ENCODE measurements around the gene NUDCD2. TPM values are rescaled to one million over a fixed set of nuclear protein-coding genes. Genes with fewer than 3 reads are reported as not detected.
"Not testable (repeated sequence)": the region's sequence is repeated elsewhere in the genome, so short reads cannot be mapped to it uniquely, and the experiment has no call there.

Gene NUDCD2
- polyA plus RNA-seq, 3 donors from 2014 or later: 40.5 to 56.3 (median 43.5) TPM

- no peak for DNase-seq
- Mint-ChIP-seq H3K27ac (peak overlapping the region; percentile 86 to 94 (median 91)), H3K27me3 (ENCODE audit: low read depth in 3 of 3) (peaks cover 5 to 6% (median 6%) of the 10 kb centered on the region in 3 donors), H3K4me1 (peaks cover 30 to 48% of the 10 kb centered on the region in 2 donors), H3K4me3 (peak overlapping the region; percentile 85 to 95 (median 91)), H3K9me3 (no peaks in the 10 kb centered on the region), H3K36me3 (peaks cover 0 to 7% (median 0%) of the 10 kb centered on the region in 3 donors)
Observed at GRCh38 chr5:163436515-163436914, 23.4 kb downstream of the NUDCD2 start.

- Mint-ChIP-seq H3K27me3 (ENCODE audit: low read depth in 3 of 3) (peaks cover 5 to 6% (median 6%) of the 10 kb centered on the region in 3 donors), H3K4me1 (peaks cover 28 to 29% of the 10 kb centered on the region in 2 donors), H3K27ac (no peak overlapping the region), H3K36me3 (no peaks in the 10 kb centered on the region), H3K4me3 (no peak overlapping the region), H3K9me3 (no peaks in the 10 kb centered on the region)
- DNase-seq: no peak
Observed at GRCh38 chr5:163434401-163434866, 25.5 kb downstream of the NUDCD2 start.

GRCh38 chr5:163433271-163433670, 26.6 kb downstream of the NUDCD2 start:
- no peak overlapping the region for H3K4me3 Mint-ChIP-seq
- no peak overlapping the region for H3K27ac Mint-ChIP-seq
- H3K4me1 Mint-ChIP-seq: peaks cover 16 to 18% of the 10 kb centered on the region in 2 donors

GRCh38 chr5:163432544-163432943, 27.4 kb downstream of the NUDCD2 start:
- Mint-ChIP-seq H3K27me3 (ENCODE audit: low read depth in 3 of 3) (peaks cover 2 to 6% (median 4%) of the 10 kb centered on the region in 3 donors), H3K9me3 (no peaks in the 10 kb centered on the region), H3K27ac (no peak overlapping the region), H3K4me3 (no peak overlapping the region), H3K4me1 (peaks cover 12% of the 10 kb centered on the region in 2 donors), H3K36me3 (no peaks in the 10 kb centered on the region)
- DNase-seq: no peak

More at GRCh38 chr5:163433271-163433670, 26.6 kb downstream of the NUDCD2 start:
- Mint-ChIP-seq H3K27me3 (ENCODE audit: low read depth in 3 of 3) (peaks cover 2 to 6% (median 4%) of the 10 kb centered on the region in 3 donors), H3K36me3 (no peaks in the 10 kb centered on the region), H3K9me3 (no peaks in the 10 kb centered on the region)
- no peak for DNase-seq

GRCh38 chr5:163426128-163426527, 33.8 kb downstream of the NUDCD2 start:
- not testable (repeated sequence) for DNase-seq; H3K9me3 Mint-ChIP-seq; H3K27ac Mint-ChIP-seq; H3K4me3 Mint-ChIP-seq; H3K36me3 Mint-ChIP-seq; H3K4me1 Mint-ChIP-seq; H3K27me3 Mint-ChIP-seq (ENCODE audit: low read depth in 3 of 3)

GRCh38 chr5:163424836-163425235, 35.1 kb downstream of the NUDCD2 start:
- Mint-ChIP-seq H3K4me1 (no peaks in the 10 kb centered on the region), H3K4me3 (no peak overlapping the region), H3K9me3 (no peaks in the 10 kb centered on the region), H3K36me3 (no peaks in the 10 kb centered on the region), H3K27ac (no peak overlapping the region), H3K27me3 (ENCODE audit: low read depth in 3 of 3) (peaks cover 3 to 8% (median 3%) of the 10 kb centered on the region in 3 donors)
- no peak for DNase-seq

- H3K9me3 Mint-ChIP-seq; H3K36me3 Mint-ChIP-seq; H3K27ac Mint-ChIP-seq; H3K4me3 Mint-ChIP-seq; H3K4me1 Mint-ChIP-seq; DNase-seq; H3K27me3 Mint-ChIP-seq (ENCODE audit: low read depth in 3 of 3): not testable (repeated sequence)
Observed at GRCh38 chr5:163415673-163416072, 44.2 kb downstream of the NUDCD2 start.

GRCh38 chr5:163410505-163410904, 49.4 kb downstream of the NUDCD2 start:
- no peaks in the 10 kb centered on the region for H3K36me3 Mint-ChIP-seq
- H3K9me3 Mint-ChIP-seq: no peaks in the 10 kb centered on the region
- no peak overlapping the region for H3K27ac Mint-ChIP-seq
- peaks cover 4 to 13% of the 10 kb centered on the region in 2 donors for H3K4me1 Mint-ChIP-seq
- H3K4me3 Mint-ChIP-seq: no peak overlapping the region
- no peak for DNase-seq
- H3K27me3 Mint-ChIP-seq (ENCODE audit: low read depth in 3 of 3): peaks cover 0 to 5% (median 3%) of the 10 kb centered on the region in 3 donors

GRCh38 chr5:163409384-163409783, 50.5 kb downstream of the NUDCD2 start:
- H3K9me3 Mint-ChIP-seq: no peaks in the 10 kb centered on the region
- no peak for DNase-seq
- H3K4me3 Mint-ChIP-seq: no peak overlapping the region
- peaks cover 4 to 13% of the 10 kb centered on the region in 2 donors for H3K4me1 Mint-ChIP-seq
- H3K36me3 Mint-ChIP-seq: no peaks in the 10 kb centered on the region
- H3K27ac Mint-ChIP-seq: no peak overlapping the region
- H3K27me3 Mint-ChIP-seq (ENCODE audit: low read depth in 3 of 3): peaks cover 0 to 4% (median 3%) of the 10 kb centered on the region in 3 donors

- no peaks in the 10 kb centered on the region for H3K9me3 Mint-ChIP-seq
- peaks cover 4 to 13% of the 10 kb centered on the region in 2 donors for H3K4me1 Mint-ChIP-seq
- H3K27me3 Mint-ChIP-seq (ENCODE audit: low read depth in 3 of 3): peaks cover 0 to 4% (median 3%) of the 10 kb centered on the region in 3 donors
- no peaks in the 10 kb centered on the region for H3K36me3 Mint-ChIP-seq
- no peak overlapping the region for H3K27ac Mint-ChIP-seq
- DNase-seq: peak; percentile 53 to 59 (median 56)
- H3K4me3 Mint-ChIP-seq: peak overlapping the region in 4 of 5 donors; percentile 8 to 51 (median 34)
Observed at GRCh38 chr5:163408311-163408923, 51.5 kb downstream of the NUDCD2 start.

GRCh38 chr5:163407034-163407655, 52.8 kb downstream of the NUDCD2 start:
- no peak overlapping the region for H3K27ac Mint-ChIP-seq
- DNase-seq: no peak
- H3K4me3 Mint-ChIP-seq: no peak overlapping the region
- no peaks in the 10 kb centered on the region for H3K9me3 Mint-ChIP-seq
- H3K36me3 Mint-ChIP-seq: no peaks in the 10 kb centered on the region
- H3K4me1 Mint-ChIP-seq: peaks cover 4 to 13% of the 10 kb centered on the region in 2 donors
- peaks cover 0 to 4% (median 2%) of the 10 kb centered on the region in 3 donors for H3K27me3 Mint-ChIP-seq (ENCODE audit: low read depth in 3 of 3)

GRCh38 chr5:163404364-163405173, 55.3 kb downstream of the NUDCD2 start:
- Mint-ChIP-seq H3K27me3 (ENCODE audit: low read depth in 3 of 3) (peaks cover 0 to 6% (median 4%) of the 10 kb centered on the region in 3 donors), H3K9me3 (peaks cover 0 to 2% (median 0%) of the 10 kb centered on the region in 6 donors), H3K36me3 (no peaks in the 10 kb centered on the region), H3K4me3 (no peak overlapping the region), H3K27ac (no peak overlapping the region), H3K4me1 (peaks cover 4 to 13% of the 10 kb centered on the region in 2 donors)
- no peak for DNase-seq

- H3K27ac Mint-ChIP-seq: no peak overlapping the region
- no peaks in the 10 kb centered on the region for H3K36me3 Mint-ChIP-seq
- no peak for DNase-seq
- H3K9me3 Mint-ChIP-seq: peaks cover 0 to 2% (median 0%) of the 10 kb centered on the region in 6 donors
- H3K27me3 Mint-ChIP-seq (ENCODE audit: low read depth in 3 of 3): peaks cover 0 to 6% (median 0%) of the 10 kb centered on the region in 3 donors
- H3K4me1 Mint-ChIP-seq: peaks cover 0 to 2% of the 10 kb centered on the region in 2 donors
- H3K4me3 Mint-ChIP-seq: no peak overlapping the region
Observed at GRCh38 chr5:163402007-163402406, 57.9 kb downstream of the NUDCD2 start.

GRCh38 chr5:163401271-163401670, 58.6 kb downstream of the NUDCD2 start:
- peaks cover 0 to 2% (median 0%) of the 10 kb centered on the region in 6 donors for H3K9me3 Mint-ChIP-seq
- no peak for DNase-seq
- no peak overlapping the region for H3K4me3 Mint-ChIP-seq
- H3K27ac Mint-ChIP-seq: no peak overlapping the region
- H3K27me3 Mint-ChIP-seq (ENCODE audit: low read depth in 3 of 3): peaks cover 0 to 6% (median under 1%) of the 10 kb centered on the region in 3 donors
- H3K4me1 Mint-ChIP-seq: no peaks in the 10 kb centered on the region
- no peaks in the 10 kb centered on the region for H3K36me3 Mint-ChIP-seq
